HCT116 (cell line): ENCODE measurements around the gene SETD2. TPM values are rescaled to one million over a fixed set of nuclear protein-coding genes. Genes with fewer than 3 reads are reported as not detected.

ENCODE experiments used
- ATAC-seq: fragments of 200-7000 bp; cut with Tn5 transposase; 2 replicates; pipeline ENCODE4 v1.9.1; 2020; ENCODE audit warnings: mild to moderate bottlenecking, moderate library complexity
- BruUV-seq: library from RNA; stranded (reverse); fragments of 400-500 nt; replicated peaks from 2 replicates; lab custom pipeline; 2021; lab: Mats Ljungman, UMichigan
- CTCF ChIA-PET: fragments of 300-600 bp; sonication (Branson Sonifier 250); formaldehyde crosslinking; loops from one replicate; lab custom pipeline; 2021; ENCODE audit warnings: antibody characterized with exemption; lab: Charles Lee
- POLR2A ChIA-PET: fragments of 300-600, 350-600 bp; sonication (Branson Sonifier 250); formaldehyde crosslinking; loops from one replicate; lab custom pipeline; 2021; ENCODE audit warnings: antibody characterized with exemption; lab: Charles Lee
- RAD21 ChIA-PET, 2 experiments: fragments of 300-600 bp; sonication (Branson Sonifier 250); formaldehyde crosslinking; loops; one replicate each; lab custom pipeline; 2023; ENCODE audit warnings: low total read pairs in 2 of 2; ENCODE audit not compliant: uncharacterized antibody in 2 of 2, unreplicated experiment in 2 of 2, low non-redundant PET in 1 of 2; lab: Charles Lee
- DNase-seq: peaks from one replicate; pipeline ENCODE4 v3.0.0-alpha.2; 2010; ENCODE audit warnings: low read depth, low spot score
- H2AFZ ChIP-seq: fragments of 200-600 bp; shearing (Covaris generic), sonication (generic); 2 replicates; pipeline ENCODE4 v1.6.1; 2017; ENCODE audit warnings: low read depth, mixed run types, mixed read lengths, antibody characterized with exemption, low read length; ENCODE audit not compliant: poor library complexity, severe bottlenecking
- H3K27ac ChIP-seq: 2 replicates; pipeline ENCODE4 v1.5.1; 2012; ENCODE audit warnings: low read depth, low read length
- H3K27me3 ChIP-seq: fragments of 200-600 bp; sonication (generic); 2 replicates; pipeline ENCODE4 v1.6.1; 2016; ENCODE audit warnings: mixed run types, low read length, mixed read lengths; ENCODE audit not compliant: insufficient read depth
- H3K36me3 ChIP-seq, 2 experiments: fragments of 200-500 bp in 1 of 2; fragments of 200-600 bp in 1 of 2; sonication (Bioruptor generic) in 1 of 2; sonication (generic) in 1 of 2; 2 replicates each; pipeline versions ENCODE4 v1.5.1 to v1.6.1; 2014 to 2016; ENCODE audit warnings: low read length in 2 of 2, inconsistent platforms in 1 of 2, mixed read lengths in 1 of 2, mixed run types in 1 of 2; ENCODE audit not compliant: insufficient read depth in 2 of 2, control insufficient read depth in 1 of 2
- H3K4me1 ChIP-seq, 2 experiments: fragments of 200-600 bp in 1 of 2; sonication (generic) in 1 of 2; 2 replicates each; pipeline versions ENCODE4 v1.5.1 to v1.6.1; 2012 to 2017; ENCODE audit warnings: low read length in 2 of 2, inconsistent platforms in 1 of 2, mild to moderate bottlenecking in 1 of 2, mixed read lengths in 1 of 2, mixed run types in 1 of 2, moderate library complexity in 1 of 2; ENCODE audit not compliant: insufficient read depth in 2 of 2, control insufficient read depth in 1 of 2
- H3K4me2 ChIP-seq: fragments of 200-600 bp; sonication (generic); 2 replicates; pipeline ENCODE4 v1.6.1; 2017; ENCODE audit warnings: mixed run types, low read length, mixed read lengths
- H3K4me3 ChIP-seq, 2 experiments: fragments of 200-600 bp in 1 of 2; sonication (generic) in 1 of 2; replicated peaks in 1 of 2; 2 replicates each; pipeline ENCODE4 v1.5.1; 2011 to 2016; ENCODE audit warnings: low read length in 2 of 2, control low read depth in 1 of 2, low read depth in 1 of 2, mild to moderate bottlenecking in 1 of 2, mixed read lengths in 1 of 2, mixed run types in 1 of 2
- H3K79me2 ChIP-seq: fragments of 200-600 bp; sonication (generic); 2 replicates; pipeline ENCODE4 v1.6.1; 2017; ENCODE audit warnings: mild to moderate bottlenecking, mixed run types, low read length, moderate library complexity, mixed read lengths; ENCODE audit not compliant: insufficient read depth
- H3K9ac ChIP-seq: fragments of 200-600 bp; sonication (generic); 2 replicates; pipeline ENCODE4 v1.6.1; 2016; ENCODE audit warnings: low read length, mixed read lengths
- H3K9me2 ChIP-seq: fragments of 200-600 bp; sonication (generic), shearing (Covaris generic); 2 replicates; pipeline ENCODE4 v1.6.1; 2017; ENCODE audit warnings: mixed run types, mild to moderate bottlenecking, moderate library complexity; ENCODE audit not compliant: insufficient read depth
- H3K9me3 ChIP-seq, 2 experiments: fragments of 200-500 bp in 1 of 2; fragments of 200-600 bp in 1 of 2; sonication (Bioruptor generic) in 1 of 2; sonication (generic) in 1 of 2; 2 replicates each; pipeline ENCODE4 v1.6.1; 2014 to 2017; ENCODE audit warnings: low read length in 2 of 2, mixed read lengths in 2 of 2, inconsistent platforms in 1 of 2, low read depth in 1 of 2, mild to moderate bottlenecking in 1 of 2, mixed run types in 1 of 2, moderate library complexity in 1 of 2; ENCODE audit not compliant: control insufficient read depth in 1 of 2, insufficient read depth in 1 of 2
- H4K20me1 ChIP-seq: fragments of 200-600 bp; sonication (generic), shearing (Covaris generic); 2 replicates; pipeline ENCODE4 v1.6.1; 2017; ENCODE audit warnings: mixed run types, mild to moderate bottlenecking, moderate library complexity; ENCODE audit not compliant: insufficient read depth
- CBX3 ChIP-seq: IDR thresholded peaks from 2 replicates; pipeline ENCODE4 v1.6.1; 2012; ENCODE audit warnings: low read depth
- CEBPB ChIP-seq: IDR thresholded peaks from 2 replicates; pipeline ENCODE4 v1.6.1; 2012; ENCODE audit warnings: low read depth
- EGR1 ChIP-seq: IDR thresholded peaks from 2 replicates; pipeline ENCODE4 v1.6.1; 2012; ENCODE audit warnings: low read depth
- ELF1 ChIP-seq: IDR thresholded peaks from 2 replicates; pipeline ENCODE4 v1.6.1; 2012; ENCODE audit warnings: low read depth, borderline replicate concordance
- EZH2 ChIP-seq: fragments of 200-600 bp; sonication (generic); IDR thresholded peaks from 2 replicates; pipeline ENCODE4 v1.6.1; 2017; ENCODE audit warnings: antibody characterized with exemption, mixed run types
- EZH2phosphoT487 ChIP-seq: fragments of 200-600 bp; IDR thresholded peaks from 2 replicates; pipeline ENCODE4 v1.6.1; 2018; ENCODE audit warnings: antibody characterized with exemption, borderline replicate concordance
- JUND ChIP-seq: IDR thresholded peaks from 2 replicates; pipeline ENCODE4 v1.6.1; 2012
- POLR2A ChIP-seq: IDR thresholded peaks from 2 replicates; pipeline ENCODE4 v1.7.0; 2011; ENCODE audit warnings: borderline replicate concordance; ENCODE audit not compliant: insufficient read depth, insufficient read length; ENCODE audit errors: extremely low read depth
- POLR2AphosphoS5 ChIP-seq: IDR thresholded peaks from 2 replicates; pipeline ENCODE4 v1.6.1; 2011; ENCODE audit warnings: mild to moderate bottlenecking, low read depth, low read length, moderate library complexity
- RAD21 ChIP-seq: IDR thresholded peaks from 2 replicates; pipeline ENCODE4 v1.6.1; 2012; ENCODE audit warnings: low read depth, mild to moderate bottlenecking
- REST ChIP-seq: IDR thresholded peaks from 2 replicates; pipeline ENCODE4 v1.6.1; 2012; ENCODE audit warnings: low read depth
- SIN3A ChIP-seq: IDR thresholded peaks from 2 replicates; pipeline ENCODE4 v1.6.1; 2012; ENCODE audit warnings: low read depth
- SP1 ChIP-seq: IDR thresholded peaks from 2 replicates; pipeline ENCODE4 v1.6.1; 2012; ENCODE audit warnings: low read depth
- SRF ChIP-seq: IDR thresholded peaks from 2 replicates; pipeline ENCODE4 v1.6.1; 2012; ENCODE audit warnings: low read depth
- TCF7L2 ChIP-seq: IDR thresholded peaks from 2 replicates; pipeline ENCODE4 v1.7.0; 2011; ENCODE audit warnings: borderline replicate concordance, inconsistent platforms; ENCODE audit not compliant: insufficient read depth, insufficient read length; ENCODE audit errors: extremely low read depth
- YY1 ChIP-seq: IDR thresholded peaks from 2 replicates; pipeline ENCODE4 v1.6.1; 2011; ENCODE audit warnings: low read length, low read depth, moderate library complexity, mild to moderate bottlenecking; ENCODE audit not compliant: insufficient replicate concordance; ENCODE audit errors: extremely low read depth
- ZNF274 ChIP-seq: fragments of 200-500 bp; sonication (Bioruptor generic); IDR thresholded peaks from 2 replicates; pipeline ENCODE4 v1.6.1; 2014; ENCODE audit warnings: mild to moderate bottlenecking, low read depth, low read length, inconsistent platforms
- intact Hi-C: fragments of 100-400 bp; cut with micrococcal nuclease; formaldehyde crosslinking; loops from 2 replicates; pipeline ENCODE4 v1.10.0; 2022
- total RNA-seq: library from RNA; stranded (reverse); gene quantifications from one replicate; pipeline ENCODE4 v1.2.1, GENCODE V29; 2021; ENCODE audit not compliant: unreplicated experiment
- TF ChIP-seq, protein P1 (sequence below): IDR thresholded peaks from 2 replicates; pipeline ENCODE4 v1.6.1; 2011; ENCODE audit warnings: mild to moderate bottlenecking, low read length, moderate library complexity; ENCODE audit not compliant: insufficient replicate concordance; ENCODE audit errors: extremely low read depth
- TF ChIP-seq, protein P2 (sequence below): IDR thresholded peaks from 2 replicates; pipeline ENCODE4 v1.6.1; 2012
- TF ChIP-seq, protein P3 (sequence below): IDR thresholded peaks from 2 replicates; pipeline ENCODE4 v1.6.1; 2012

Gene SETD2
- total RNA-seq, 1 experiment from 2014 or later, result 33.0 TPM

DNA sequence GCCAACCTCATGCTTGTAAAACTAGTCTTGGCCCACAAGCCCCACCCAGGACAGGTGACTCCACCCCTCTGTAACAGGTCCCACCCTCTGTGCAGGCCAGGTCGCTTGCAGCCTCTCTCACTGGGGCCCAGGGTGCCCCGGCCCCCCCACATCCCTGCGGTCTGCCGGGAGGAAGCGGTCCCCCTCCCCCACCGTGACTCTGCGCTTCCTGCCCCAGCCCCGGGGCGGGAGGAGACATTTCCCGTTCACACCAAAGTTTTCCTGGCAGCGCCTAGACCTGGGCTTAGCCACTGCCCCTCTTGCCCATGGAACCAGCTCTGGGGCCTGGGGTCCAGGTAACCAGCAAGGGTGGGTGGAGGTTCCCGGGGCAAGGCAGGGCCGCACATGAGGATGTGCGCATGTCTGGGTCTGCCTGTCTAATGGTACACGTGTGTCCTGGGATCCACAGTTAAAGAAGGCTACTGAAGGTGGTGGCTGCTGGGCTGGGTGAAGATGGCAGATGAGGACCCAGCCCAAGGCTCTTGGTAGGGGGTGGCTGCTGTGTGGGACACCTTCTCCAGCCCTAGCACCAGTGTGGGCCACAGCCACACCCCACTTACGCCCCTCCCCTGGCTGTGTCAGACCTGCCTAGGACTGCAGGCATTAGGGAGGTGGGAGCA lies 176.0 kb downstream of the SETD2 start:
- Histone ChIP-seq H3K27me3 (no peaks in the 10 kb centered on the region), H3K9ac (no peak overlapping the region), H4K20me1 (no peaks in the 10 kb centered on the region), H3K4me1 (peaks cover 2 to 13% of the 10 kb centered on the region in 2 experiments; a peak in 2 of 4 replicates), H3K4me3 (no peak overlapping the region), H3K36me3 (peaks cover 0 to 3% of the 10 kb centered on the region in 2 experiments; a peak in 2 of 4 replicates), H2AFZ (no peak overlapping the region), H3K9me2 (no peaks in the 10 kb centered on the region), H3K27ac (no peak overlapping the region; the same call in 1 of the 2 replicates), H3K79me2 (peaks cover 30% of the 10 kb centered on the region), H3K4me2 (no peak overlapping the region), H3K9me3 (no peaks in the 10 kb centered on the region)
- ChIA-PET RAD21 (no interaction called here), POLR2A (no interaction called here), CTCF (no interaction called here)
- DNase-seq (no peak), ATAC-seq (peak; percentile 70)
- TF ChIP-seq POLR2A (no peak), RAD21 (no peak), SIN3A (no peak), POLR2AphosphoS5 (no peak), JUND (no peak), TCF7L2 (no peak), SRF (no peak), ZNF274 (no peak), REST (no peak), EGR1 (no peak), EZH2 (no peak), EZH2phosphoT487 (no peak), ELF1 (no peak), CEBPB (no peak), CBX3 (no peak), SP1 (no peak), YY1 (no peak)
- TF ChIP-seq, protein P1, sequence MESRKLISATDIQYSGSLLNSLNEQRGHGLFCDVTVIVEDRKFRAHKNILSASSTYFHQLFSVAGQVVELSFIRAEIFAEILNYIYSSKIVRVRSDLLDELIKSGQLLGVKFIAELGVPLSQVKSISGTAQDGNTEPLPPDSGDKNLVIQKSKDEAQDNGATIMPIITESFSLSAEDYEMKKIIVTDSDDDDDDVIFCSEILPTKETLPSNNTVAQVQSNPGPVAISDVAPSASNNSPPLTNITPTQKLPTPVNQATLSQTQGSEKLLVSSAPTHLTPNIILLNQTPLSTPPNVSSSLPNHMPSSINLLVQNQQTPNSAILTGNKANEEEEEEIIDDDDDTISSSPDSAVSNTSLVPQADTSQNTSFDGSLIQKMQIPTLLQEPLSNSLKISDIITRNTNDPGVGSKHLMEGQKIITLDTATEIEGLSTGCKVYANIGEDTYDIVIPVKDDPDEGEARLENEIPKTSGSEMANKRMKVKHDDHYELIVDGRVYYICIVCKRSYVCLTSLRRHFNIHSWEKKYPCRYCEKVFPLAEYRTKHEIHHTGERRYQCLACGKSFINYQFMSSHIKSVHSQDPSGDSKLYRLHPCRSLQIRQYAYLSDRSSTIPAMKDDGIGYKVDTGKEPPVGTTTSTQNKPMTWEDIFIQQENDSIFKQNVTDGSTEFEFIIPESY, result no peak
- TF ChIP-seq, protein P2, sequence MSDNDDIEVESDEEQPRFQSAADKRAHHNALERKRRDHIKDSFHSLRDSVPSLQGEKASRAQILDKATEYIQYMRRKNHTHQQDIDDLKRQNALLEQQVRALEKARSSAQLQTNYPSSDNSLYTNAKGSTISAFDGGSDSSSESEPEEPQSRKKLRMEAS, result no peak
- TF ChIP-seq, protein P3, sequence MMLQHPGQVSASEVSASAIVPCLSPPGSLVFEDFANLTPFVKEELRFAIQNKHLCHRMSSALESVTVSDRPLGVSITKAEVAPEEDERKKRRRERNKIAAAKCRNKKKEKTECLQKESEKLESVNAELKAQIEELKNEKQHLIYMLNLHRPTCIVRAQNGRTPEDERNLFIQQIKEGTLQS, result no peak
- intact Hi-C loops, result no loop called here
- BruUV-seq, result no TSS peak
